OCI-M2 (cell line): ENCODE results near the gene IGBP1.
"Not testable (repeated sequence)": the region's sequence is repeated elsewhere in the genome, so short reads cannot be mapped to it uniquely, and the experiment has no call there.

ENCODE experiments used
- DNase-seq: peaks from one replicate; lab custom pipeline; 2025; ENCODE audit not compliant: unreplicated experiment; lab: John Stamatoyannopoulos, UW

IGBP1 gene

DNA sequence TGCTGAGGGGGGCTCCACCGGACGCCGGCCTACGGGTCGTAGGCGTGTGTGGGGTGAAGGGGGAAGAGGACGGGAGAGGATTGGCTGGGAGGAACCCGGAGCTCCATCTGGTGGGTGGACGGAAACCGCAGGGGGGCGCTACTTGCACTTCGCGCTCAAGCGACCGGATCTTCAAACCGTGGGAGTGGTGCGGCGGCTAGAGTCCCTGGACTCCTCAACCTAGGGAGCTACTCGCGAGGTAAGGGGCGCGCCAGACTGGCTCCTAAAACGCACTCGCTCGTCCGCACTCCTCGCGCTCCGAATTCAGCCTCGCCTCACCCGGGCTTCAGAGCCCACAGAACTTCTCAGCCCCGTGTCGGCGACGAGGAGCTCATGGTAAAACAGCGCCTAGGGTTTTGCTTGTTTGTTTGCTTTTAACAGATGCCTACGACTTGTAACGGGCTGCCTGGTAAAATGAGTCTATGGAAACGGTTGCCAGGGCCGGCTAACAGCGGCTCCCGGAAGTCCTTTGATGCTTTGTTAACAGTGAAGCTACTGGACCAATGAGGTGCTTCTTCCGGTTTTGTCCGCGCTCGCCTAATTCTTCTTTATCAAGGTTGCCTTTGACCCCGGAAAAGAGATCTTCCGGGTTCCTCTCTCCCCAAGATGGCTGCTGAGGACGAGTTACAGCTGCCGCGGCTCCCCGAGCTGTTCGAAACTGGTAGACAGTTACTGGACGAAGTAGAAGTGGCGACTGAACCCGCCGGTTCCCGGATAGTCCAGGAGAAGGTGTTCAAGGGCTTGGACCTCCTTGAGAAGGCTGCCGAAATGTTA, at the start of gene IGBP1:
IGBP1 (plus strand) TSS at position 145 of the 813 bp plus-strand sequence; CDS start at position 646, 501 bp downstream.
- DNase-seq, result peak; percentile 59

DNA sequence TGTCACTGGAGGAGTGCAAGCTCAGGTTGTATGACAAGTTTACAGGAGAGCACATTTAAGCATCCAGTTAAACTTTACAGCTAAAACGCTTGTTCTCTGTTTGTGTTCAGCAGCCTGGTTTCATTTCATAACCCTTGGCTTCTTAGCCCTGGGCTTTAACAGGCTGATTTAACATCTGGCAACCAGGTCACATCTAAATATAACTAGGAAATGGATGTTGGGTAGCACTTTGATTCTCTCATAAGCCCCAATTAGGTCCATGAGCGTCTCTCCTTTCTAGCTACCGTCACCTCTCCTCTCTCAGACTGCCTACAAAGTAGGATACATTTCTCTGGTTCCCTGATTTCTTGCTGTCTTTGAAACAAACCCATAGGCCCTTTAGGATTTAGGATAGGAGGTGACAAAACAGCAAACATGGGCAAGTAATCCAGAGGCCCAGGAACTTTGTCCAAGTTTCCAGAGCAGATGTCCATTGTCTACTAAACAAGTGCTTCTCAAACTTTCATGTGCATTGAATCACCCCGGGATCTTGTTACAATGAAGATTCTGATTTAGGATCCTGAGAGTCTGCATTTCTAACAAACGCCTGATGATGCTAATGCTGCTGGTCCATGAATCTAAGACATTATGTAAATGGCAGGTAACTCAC, 48.5 kb upstream of the IGBP1 start:
- no peak for DNase-seq

DNA sequence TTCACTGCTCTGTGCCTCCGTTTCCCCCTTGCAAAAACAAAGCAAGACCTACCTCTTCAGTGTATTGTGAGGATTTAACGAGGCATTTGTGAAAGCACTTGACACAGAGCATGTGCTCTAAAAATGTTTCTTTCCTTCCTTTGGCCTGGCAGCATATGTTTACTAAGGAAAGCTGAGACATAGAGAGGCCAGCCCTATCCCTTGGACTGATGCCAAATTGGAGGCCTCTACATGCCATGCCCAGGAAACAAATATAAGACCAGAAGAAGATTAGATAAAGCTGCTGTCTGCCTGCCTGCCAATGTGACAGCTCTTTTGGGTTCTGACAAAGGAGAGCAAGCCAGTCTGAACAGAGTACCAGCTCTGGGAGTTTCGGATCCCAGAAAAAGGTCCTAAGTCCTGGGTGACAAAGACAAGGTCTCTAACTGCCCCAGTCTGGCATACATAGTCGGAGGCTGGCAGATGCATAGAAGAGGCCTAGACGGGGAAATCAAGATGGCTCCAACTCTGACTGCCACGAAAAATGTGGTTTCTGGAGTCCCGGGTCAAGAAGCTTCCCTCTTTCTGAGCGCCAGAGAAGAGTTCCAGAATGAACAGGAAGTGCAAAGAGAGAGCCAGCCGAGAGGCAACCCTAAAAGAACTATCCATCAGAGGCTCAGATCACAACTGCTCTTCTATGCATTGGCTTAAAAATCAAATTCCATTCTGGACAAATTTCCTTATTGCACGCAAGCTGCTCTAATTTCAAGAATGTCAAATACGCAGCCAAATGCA, 45.2 kb upstream of the IGBP1 start:
- DNase-seq, result no peak

DNA sequence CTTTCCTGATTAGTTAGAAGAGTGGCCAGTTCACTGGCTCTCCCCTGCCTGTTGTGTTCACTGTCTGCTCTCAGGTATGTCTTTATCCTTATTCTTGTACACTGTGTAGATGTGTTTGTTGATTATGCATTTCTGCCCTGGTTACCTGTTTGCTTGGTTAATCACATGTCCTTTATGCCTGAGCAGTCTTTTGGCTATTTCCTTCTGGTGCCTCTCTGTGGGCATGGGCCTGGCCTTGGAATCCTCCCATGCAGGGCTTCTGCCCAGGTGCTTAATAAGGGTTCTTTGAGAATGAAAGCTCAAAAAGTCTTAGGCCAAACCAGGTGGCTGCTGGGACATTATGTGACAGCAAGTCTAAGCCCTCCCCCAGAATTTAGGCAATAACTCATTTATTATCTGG, 44.5 kb upstream of the IGBP1 start:
- no peak for DNase-seq

DNA sequence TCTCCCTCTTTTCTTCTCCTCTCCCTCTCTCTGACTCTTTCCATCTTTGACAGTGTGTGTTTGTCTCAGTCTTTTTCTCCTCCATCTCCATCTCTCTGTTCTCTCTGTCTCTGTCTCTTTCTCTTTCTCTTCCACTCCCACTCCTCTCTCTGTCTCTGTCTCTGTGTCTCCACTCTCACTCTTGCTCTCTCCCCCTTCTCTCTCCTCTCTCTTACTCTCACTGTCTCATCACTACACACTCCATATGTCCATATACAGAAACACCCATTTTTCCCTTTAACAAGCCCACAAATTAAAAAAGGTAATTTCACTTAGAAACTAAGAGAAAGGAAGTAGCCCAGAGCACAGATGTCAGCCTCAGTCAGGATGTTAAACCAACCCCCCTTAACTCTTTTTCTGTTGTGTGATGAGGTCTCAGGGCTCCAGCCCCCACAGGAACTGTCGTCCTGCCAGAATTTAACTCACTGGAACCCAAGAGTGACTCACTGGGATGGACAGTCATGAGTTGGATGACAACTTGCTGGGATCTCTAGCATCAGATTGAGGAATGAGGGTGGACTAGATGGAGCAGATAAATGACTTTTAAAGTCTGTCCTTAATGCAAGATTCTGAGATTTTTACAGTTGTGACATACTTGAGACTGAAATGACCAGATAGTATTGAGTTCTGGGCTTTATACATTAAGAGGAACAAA, 43.5 kb upstream of the IGBP1 start:
- DNase-seq, result no peak

DNA sequence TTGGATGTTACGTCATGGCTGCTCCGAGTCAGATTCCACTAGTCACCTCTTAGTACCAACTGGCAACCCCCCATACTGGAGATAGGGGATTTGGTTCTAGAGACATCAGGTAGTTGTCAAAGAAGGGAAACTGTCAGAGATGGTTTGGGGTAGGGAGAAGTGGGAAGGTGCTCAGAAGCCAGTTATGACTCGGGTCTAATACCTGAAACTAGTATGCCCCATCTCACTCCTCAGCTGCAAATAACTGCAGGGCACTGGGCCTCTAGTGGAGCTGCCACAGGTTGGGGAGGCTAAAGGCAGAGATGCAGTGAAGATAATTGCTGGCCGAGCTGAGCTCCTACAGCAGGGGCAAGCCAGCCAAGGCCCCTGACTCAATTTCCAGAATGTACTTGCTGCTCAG, 41.0 kb upstream of the IGBP1 start:
- no peak for DNase-seq

DNA sequence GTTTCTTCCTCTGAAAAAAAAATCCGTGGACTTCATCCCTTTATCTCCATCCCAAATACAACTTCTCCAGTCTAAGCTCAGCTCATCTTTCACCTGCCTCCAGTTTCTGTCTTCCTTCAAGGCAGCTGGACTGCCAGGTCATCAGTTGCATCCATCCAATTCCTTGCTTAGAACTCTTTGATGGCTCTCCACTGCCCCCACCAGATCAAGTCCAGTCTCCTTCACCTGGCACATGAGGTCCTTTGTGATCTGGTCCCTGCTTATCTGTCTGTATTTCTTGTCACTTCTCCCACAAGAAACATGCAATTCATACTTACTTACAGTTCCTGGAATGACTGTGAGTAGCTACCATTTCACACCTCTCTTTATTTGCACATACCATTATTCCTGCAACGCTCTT, 37.2 kb upstream of the IGBP1 start:
- no peak for DNase-seq

DNA sequence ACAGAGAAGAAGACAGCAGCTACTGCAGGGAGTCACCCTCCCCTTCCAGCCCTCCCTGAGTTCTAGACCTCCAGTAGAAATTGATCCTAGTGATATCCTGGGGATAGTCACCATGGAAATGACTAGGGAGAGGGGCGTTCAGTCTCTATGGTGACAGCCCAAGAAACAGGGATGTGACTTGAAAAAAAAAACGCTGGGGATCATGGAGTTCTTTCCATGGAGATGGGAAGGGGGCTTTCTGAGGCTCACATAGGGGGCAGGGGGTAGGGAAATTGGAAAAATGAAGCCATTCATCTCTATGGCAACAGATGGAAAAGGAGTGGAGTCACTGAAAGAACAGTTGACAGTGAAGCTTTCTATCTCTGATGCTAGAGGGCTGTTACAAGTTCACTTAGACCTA, 28.0 kb upstream of the IGBP1 start:
- no peak for DNase-seq

DNA sequence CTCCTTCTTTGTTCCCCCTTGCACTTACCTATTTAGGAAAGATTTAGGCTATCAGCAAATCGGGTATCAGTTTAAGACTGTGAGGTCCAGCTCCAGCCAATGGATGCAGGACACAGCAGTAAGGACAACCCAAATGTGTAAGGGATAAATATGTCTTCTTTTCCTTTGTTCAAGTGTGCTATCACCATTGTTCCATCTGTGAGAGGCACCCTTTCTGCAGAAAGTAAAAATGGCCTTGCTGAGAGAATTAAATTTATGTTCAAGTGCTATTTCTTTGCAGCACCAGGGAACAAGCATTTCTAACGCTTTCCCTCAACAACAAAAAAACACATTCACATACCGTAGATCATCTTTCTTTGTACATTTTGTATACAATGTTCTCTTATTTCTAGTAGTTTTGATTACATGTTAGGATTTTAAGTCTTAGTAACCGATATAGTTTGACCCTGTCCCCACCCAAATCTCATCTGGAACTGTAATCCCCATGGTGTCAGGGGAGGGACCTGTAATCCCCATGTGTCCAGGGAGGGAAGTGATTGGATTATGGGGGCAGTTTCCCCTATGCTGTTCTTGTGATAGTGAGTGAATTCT, 21.7 kb upstream of the IGBP1 start:
- not testable (repeated sequence) for DNase-seq

DNA sequence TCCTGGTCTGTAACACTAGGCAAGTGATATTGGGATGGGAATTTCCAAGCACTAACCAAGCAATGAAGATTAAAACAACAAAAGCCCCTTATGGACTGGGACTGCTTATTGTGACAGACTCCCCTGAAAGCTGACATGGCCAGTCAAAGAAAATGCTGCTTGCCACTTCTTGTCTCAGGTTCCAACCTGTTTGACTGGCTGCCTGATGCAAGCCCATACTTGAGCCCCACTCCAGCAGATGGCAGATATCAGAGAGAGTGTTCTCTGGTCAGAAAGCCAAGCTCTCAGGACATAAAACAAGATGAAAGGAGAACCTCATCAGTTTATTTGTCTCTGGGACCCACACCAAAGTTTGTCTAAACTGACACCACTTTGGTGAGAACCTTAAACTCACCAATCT, 15.5 kb upstream of the IGBP1 start:
- DNase-seq, result no peak

DNA sequence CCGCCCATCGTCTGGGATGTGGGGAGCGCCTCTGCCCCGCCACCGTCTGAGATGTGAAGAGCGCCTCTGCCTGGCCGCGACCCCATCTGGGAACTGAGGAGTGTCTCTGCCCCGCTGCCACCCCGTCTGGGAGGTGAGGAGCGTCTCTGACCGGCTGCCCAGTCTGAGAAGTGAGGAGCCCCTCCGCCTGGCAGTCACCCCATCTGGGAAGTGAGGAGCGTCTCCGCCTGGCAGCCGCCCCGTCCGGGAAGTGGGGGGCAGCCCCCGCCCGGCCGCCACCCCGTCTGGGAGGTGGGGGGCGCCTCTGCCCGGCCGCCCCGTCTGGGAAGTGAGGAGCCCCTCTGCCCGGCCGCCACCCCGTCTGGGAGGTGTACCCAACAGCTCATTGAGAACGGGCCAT, 10.2 kb upstream of the IGBP1 start:
- DNase-seq, result not testable (repeated sequence)

DNA sequence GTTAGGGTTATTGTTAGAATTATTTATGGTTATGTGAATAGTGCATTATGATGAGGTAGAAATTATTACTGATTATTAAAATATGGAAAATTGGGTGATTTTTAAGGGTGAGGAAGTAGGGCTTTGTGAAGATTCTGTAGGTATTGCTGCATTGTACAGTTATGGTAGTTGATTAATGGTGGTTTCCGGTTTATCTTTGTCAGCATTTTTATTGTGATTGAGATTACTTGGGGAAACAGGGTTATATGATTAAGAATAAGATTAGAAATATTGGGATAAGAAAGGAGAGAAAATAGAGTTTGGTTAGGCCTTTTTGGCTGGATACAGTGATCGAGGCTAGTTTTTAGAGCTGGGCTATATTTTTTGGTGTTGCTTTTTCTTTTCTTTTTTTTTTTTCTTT, 8.6 kb upstream of the IGBP1 start:
- DNase-seq, result no peak

DNA sequence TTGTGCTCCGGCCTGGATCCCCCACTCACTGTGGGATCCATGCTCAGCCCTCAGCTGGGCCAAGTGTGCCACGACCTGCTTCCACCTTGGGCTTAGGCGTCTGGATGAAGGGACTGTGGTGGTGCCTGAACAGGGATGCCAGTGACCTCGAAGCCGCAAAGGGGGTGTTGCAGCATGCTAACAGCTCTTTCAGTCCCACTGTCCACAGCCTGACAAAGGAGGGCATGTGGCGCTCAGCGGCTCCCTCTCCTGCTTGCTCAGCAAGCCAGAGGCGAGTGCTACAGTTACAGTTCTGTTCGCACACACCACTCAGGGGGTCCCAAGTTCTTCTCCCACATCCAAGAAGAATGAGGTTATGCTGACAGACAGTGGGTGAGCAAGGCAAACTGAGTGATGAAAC, 5.2 kb upstream of the IGBP1 start:
- no peak for DNase-seq

DNA sequence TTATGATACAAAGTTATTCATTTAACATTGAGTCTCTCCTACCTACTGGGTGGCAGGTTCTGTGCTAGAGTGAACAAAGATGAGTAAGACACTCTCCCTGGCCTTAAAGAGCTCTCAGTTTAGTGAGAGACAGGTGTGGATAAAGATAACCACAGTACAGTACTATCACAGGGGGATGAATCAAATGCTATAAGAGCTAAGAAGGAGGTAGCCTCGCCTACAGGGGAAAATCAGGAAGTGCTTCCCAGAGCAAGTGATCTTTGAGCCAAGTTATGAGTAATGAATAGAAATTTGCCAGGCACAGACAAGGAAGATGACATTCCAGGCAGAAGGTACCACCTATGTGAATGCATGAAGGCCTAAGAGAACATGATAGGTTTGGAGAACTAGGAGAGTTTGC, 3.4 kb upstream of the IGBP1 start:
- no peak for DNase-seq

DNA sequence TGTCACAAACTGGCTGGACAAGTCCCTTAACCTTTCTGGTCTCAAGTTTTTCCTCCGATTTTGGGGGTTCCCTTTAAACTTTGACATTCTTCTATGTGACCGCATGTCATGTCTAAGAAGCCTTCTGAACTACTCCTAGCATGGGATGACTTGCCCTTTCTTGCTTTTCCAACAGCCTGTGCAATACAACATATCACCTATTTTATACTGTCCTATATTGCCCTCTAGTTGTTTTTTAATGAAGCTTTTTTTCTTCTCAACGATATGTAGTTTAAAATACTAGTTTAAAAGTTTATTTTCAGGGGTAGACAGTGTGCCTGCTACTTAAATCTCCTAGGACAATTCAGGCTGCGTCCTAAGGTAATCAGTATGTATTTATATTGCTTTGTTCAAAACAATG, 1.0 kb upstream of the IGBP1 start:
- peak; percentile 16 for DNase-seq

DNA sequence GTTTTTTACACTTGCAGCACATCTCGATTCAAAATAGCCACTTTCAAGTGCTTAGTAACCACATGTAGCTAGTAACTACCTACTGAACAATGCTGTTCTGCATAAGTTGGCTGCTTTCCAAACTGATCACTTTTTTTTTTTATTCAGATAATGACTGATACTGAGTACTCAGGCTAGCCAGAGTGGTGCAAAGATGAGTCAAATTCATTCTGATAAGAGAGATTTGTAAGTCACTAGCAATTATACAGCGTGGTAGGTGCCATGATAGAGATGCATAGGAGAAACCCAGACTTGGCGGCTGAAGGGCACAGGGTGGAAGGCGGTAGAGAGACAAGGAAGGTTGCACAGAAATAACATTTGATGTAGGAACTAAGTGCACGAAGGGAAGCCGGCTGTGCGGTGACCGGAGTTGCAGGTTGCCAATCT, 357 bp upstream of the IGBP1 start:
- no peak for DNase-seq

DNA sequence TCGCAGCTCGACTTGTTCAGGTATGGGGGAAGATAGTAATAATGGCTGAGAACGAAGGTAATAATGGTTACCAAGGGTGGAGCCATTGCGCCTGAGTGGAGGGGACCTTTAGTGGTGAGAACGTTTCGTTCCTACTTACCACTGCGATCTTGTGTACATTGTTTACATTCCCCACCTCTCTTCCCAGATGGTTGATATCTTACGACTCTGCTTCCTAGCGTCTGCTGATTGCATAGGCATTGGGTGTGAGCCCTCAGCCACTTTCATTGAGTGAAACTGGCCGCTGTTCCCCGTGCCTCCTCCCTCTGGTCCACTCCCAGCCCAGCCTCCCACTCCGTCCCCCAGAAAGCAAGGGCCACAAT, 850 bp downstream of the IGBP1 start:
- DNase-seq, result no peak

DNA sequence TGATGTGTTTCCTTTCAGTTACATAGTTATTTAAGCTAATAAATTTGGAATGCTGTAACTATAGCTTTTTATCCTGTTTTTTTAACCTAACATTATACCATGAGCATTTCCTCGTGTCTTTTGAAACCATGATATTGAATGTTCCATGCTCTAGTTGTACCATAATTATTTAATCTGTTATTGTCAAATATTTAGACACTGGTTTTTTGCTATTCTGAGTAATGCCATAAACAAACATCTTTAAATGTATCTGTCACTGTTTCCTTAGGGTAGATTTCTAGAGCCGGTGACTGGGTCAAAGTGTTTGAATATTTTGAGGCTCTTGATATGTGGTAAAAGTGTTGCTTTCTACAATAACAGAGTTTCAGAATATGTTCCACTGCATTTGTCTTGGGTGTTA, 5.4 kb downstream of the IGBP1 start:
- no peak for DNase-seq

DNA sequence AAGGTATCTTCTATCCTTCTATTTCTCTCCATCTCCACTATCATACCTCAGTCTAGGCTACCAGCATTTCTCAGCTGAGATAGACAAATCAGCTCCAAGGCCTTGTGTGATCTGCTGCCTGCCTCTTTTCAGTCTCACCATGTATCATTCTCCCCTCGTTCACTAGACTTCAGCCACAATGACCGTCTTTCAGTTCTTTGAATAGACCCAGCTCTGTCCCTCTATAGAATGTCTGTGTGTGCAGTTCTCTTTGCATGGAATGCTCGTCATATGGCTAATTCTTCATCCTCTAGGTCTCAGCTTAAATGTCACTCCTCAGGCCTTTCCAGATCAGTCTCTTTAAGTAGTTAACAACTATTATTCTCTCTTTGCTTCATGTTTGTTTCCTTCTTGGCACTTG, 6.5 kb downstream of the IGBP1 start:
- DNase-seq, result no peak

DNA sequence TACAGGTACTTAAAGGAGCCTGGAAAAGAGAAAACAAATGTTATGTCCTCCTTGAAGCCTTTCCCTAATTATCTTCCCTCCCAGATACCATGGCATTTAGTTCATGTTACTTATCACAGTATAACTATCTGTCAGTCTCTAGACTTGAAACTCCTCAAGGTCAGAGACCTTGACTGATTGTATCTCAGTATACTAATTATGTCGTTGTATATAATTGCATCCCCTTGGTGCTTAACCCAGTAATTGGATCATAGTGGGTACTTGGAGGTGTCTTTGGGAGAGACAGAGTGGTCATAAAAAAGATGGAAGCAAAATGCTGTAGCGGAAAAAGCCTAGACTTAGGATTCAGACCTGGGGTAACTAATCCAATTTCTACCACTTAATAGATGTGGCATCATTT, 8.1 kb downstream of the IGBP1 start:
- DNase-seq, result no peak
